Naive B cell (primary cell): ENCODE measurements around the gene PFKFB2. TPM values are rescaled to one million over a fixed set of nuclear protein-coding genes. Genes with fewer than 3 reads are reported as not detected.

Experiments
- ATAC-seq, 2 donors: fragments of 150-1000 bp; cut with Tn5 transposase; 2 replicates each; pipeline ENCODE4 v1.10.0; 2021; ENCODE audit warnings: low read depth in 2 of 2, mild to moderate bottlenecking in 2 of 2, moderate library complexity in 2 of 2
- DNase-seq: peaks from one replicate; pipeline ENCODE4 v3.0.0; 2022
- H3K27ac Mint-ChIP-seq, 6 donors: one replicate each; pipeline ENCODE4 v1.8.0; 2020 to 2022; ENCODE audit warnings: mild to moderate bottlenecking in 6 of 6, mixed read lengths in 6 of 6, moderate library complexity in 5 of 6, inconsistent platforms in 2 of 6
- H3K27me3 Mint-ChIP-seq, 3 donors: one replicate each; pipeline ENCODE4 v1.8.0; 2021 to 2022; ENCODE audit warnings: mixed read lengths in 3 of 3, mild to moderate bottlenecking in 1 of 3
- H3K36me3 Mint-ChIP-seq, 2 donors: one replicate each; pipeline ENCODE4 v1.8.0; 2020 to 2022; ENCODE audit warnings: mixed read lengths in 2 of 2, inconsistent platforms in 1 of 2, mild to moderate bottlenecking in 1 of 2
- H3K4me1 Mint-ChIP-seq, 3 donors: one replicate each; pipeline ENCODE4 v1.8.0; 2020 to 2022; ENCODE audit warnings: mixed read lengths in 3 of 3, inconsistent platforms in 1 of 3, mild to moderate bottlenecking in 1 of 3, moderate library complexity in 1 of 3
- H3K4me3 Mint-ChIP-seq, 8 donors: one replicate each; pipeline ENCODE4 v1.8.0; 2020 to 2022; ENCODE audit warnings: mild to moderate bottlenecking in 8 of 8, mixed read lengths in 8 of 8, moderate library complexity in 8 of 8, inconsistent platforms in 2 of 8
- H3K9me3 Mint-ChIP-seq, 7 donors: one replicate each; pipeline ENCODE4 v1.8.0; 2020 to 2022; ENCODE audit warnings: mixed read lengths in 7 of 7, mild to moderate bottlenecking in 5 of 7, inconsistent platforms in 2 of 7, moderate library complexity in 1 of 7
- polyA plus RNA-seq, 6 donors: library from polyadenylated mRNA; unstranded; fragments of 300-500 nt; fragmentation: Illumina TruSeq; gene quantifications; one replicate each; pipeline ENCODE4 v1.2.3, GENCODE V29; 2021; ENCODE audit warnings: low read depth in 6 of 6

PFKFB2 gene
- polyA plus RNA-seq, 6 donors from 2014 or later, result 2.5 to 8.2 (median 6.1) TPM

- Mint-ChIP-seq H3K27me3 (peaks cover 0 to 10% (median 0%) of the 10 kb centered on the region in 3 donors), H3K27ac (no peak overlapping the region), H3K4me3 (no peak overlapping the region), H3K36me3 (peaks cover 0 to 4% of the 10 kb centered on the region in 2 donors), H3K4me1 (peaks cover 0 to 12% (median 11%) of the 10 kb centered on the region in 3 donors), H3K9me3 (no peaks in the 10 kb centered on the region)
- no peak for DNase-seq
- no peak for ATAC-seq
These were observed 28.0 kb downstream of the PFKFB2 start for GRCh38 chr1:207081088-207081487.

DNA sequence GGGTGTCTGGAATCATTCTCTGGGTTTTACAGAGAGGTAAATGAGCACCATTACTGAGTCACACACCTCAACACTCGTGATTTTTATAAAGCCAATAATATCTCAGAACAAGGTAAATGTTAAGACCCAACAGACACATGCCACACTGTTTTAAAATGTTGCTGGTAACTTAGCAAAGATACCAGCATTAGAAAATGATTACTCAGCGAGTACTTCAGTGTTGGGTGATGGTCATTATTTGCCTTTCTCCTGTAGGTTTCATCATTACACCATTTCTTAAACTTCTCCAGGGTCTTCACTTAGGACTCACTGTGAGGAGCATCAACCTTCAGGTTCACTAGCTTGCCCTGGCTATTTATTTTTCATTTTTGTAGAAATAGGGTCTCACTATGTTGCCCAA, 28.7 kb downstream of the PFKFB2 start:
- Mint-ChIP-seq H3K4me1 (peaks cover 0 to 12% (median 11%) of the 10 kb centered on the region in 3 donors), H3K36me3 (peaks cover 0 to 4% of the 10 kb centered on the region in 2 donors), H3K9me3 (no peaks in the 10 kb centered on the region), H3K27me3 (peaks cover 0 to 10% (median 0%) of the 10 kb centered on the region in 3 donors), H3K4me3 (no peak overlapping the region), H3K27ac (no peak overlapping the region)
- no peak for DNase-seq
- no peak for ATAC-seq

DNA sequence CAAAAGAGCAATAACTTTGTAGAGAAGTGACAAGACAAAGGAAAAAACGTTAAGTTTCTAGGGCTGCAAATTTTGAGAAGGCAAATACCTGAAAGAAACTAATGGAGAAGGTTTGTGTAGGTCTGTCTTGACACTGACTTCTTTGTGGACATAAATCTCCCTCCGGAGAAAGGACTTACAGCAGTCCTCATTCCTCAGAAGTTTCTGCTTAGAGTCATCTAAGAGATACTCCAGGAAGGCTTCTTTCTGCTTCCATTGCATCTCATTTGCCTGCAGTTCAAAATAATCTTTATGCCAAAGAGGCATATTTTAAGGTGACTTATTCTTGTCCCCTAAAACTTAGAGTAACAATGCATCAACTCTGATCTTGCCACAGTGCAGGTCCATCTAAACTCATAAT, 31.2 kb downstream of the PFKFB2 start:
- no peak overlapping the region for H3K27ac Mint-ChIP-seq
- DNase-seq, result no peak
- peaks cover 0 to 10% (median 0%) of the 10 kb centered on the region in 3 donors for H3K27me3 Mint-ChIP-seq
- peaks cover 1 to 20% (median 19%) of the 10 kb centered on the region in 3 donors for H3K4me1 Mint-ChIP-seq
- peaks cover 0 to 4% of the 10 kb centered on the region in 2 donors for H3K36me3 Mint-ChIP-seq
- no peak overlapping the region for H3K4me3 Mint-ChIP-seq
- H3K9me3 Mint-ChIP-seq, result no peaks in the 10 kb centered on the region
- no peak for ATAC-seq

DNA sequence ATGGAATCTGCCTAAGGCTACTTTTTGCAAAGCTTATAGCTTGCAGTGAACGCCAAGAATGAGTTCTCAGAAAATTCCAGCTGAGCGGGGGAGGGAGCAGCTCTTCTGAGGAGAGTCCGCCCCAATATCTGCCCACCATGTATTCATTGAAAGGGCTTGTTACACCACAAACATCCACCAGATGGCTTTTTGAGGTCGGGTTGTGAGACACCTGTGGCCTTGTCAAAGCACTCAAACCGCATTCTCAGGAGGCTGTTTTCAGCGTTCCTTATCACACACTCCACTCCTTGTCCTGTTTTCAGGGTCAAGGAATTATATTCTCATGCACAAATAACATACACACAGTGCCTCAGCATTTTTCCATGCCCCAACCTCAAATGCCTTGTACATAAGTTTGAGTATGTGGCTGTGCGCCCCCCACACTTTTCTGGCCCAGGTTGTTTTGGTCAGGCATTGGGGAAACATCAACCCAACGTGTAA, 31.7 kb downstream of the PFKFB2 start:
- Mint-ChIP-seq H3K4me3 (no peak overlapping the region), H3K4me1 (peaks cover 6 to 25% (median 24%) of the 10 kb centered on the region in 3 donors), H3K9me3 (no peaks in the 10 kb centered on the region), H3K27me3 (peaks cover 0 to 10% (median 0%) of the 10 kb centered on the region in 3 donors), H3K27ac (peak overlapping the region in 3 of 6 donors; percentile 43 to 74 (median 68)), H3K36me3 (peaks cover 0 to 4% of the 10 kb centered on the region in 2 donors)
- ATAC-seq (peak; percentile 76 to 80), DNase-seq (peak; percentile 61)

GRCh38 chr1:207085887-207086286, 32.8 kb downstream of the PFKFB2 start:
- H3K4me1 Mint-ChIP-seq, result peaks cover 6 to 29% (median 27%) of the 10 kb centered on the region in 3 donors
- peaks cover 0 to 4% of the 10 kb centered on the region in 2 donors for H3K36me3 Mint-ChIP-seq

GRCh38 chr1:207088161-207088560, 35.1 kb downstream of the PFKFB2 start:
- Mint-ChIP-seq H3K4me3 (peak overlapping the region in 1 of 8 donors; percentile 13), H3K27ac (no peak overlapping the region)

More at GRCh38 chr1:207085887-207086286, 32.8 kb downstream of the PFKFB2 start:
- H3K9me3 Mint-ChIP-seq, result no peaks in the 10 kb centered on the region
- ATAC-seq, result no peak
- H3K27ac Mint-ChIP-seq, result peak overlapping the region in 1 of 6 donors; percentile 14
- H3K27me3 Mint-ChIP-seq, result peaks cover 0 to 10% (median 0%) of the 10 kb centered on the region in 3 donors
- H3K4me3 Mint-ChIP-seq, result peak overlapping the region in 2 of 8 donors; percentile 22 to 35
- no peak for DNase-seq

DNA sequence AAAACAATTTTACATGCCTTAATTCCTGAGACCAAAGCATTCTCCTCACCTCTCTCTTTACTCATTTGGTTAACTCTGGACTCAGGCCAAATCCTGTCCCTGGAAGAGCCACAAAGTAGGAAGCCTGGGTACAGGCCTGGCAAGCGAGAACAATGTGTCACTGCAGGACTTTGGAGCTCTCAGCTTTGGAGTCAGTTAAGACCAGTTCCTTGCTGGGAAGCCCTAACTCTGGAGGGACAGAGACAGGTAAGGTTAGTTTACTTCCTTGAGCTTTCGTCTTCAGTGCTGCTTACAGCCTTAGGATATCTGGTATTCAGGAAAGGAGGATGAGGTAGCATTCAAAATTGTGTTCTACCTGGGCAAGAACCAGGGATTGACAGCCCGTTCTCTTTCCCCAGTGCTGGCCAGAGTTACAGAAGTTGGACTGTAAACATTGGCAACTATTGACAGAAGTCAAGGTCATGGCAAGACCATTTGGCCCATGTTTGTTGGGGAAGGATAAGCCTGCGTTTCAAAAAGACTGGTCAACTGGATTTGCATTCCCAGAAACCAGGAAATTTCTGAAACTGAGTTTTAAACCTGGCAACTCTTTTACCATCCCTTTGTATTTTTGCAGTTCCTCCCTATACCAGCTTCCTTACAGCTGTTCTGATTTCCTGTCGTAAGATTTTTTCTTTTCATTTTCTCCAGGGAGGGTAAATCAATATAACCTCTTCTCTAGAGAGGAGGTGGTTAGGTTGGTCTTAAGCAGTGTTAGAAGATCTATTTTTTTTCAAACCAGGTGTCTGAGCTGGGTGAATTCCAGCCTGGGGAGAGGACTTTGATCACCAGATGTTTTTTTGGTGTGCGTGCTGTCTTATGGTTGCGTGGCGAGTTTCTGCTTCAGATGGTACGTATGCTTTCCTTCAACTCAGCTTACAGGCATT, 35.9 kb downstream of the PFKFB2 start, which contains the start of gene C4BPB:
Gene C4BPB, plus strand, starts transcription at position 160 of the 926 bp plus-strand sequence. Its CDS starts 672 bp downstream, at position 832.
- peaks cover 6 to 29% (median 29%) of the 10 kb centered on the region in 3 donors for H3K4me1 Mint-ChIP-seq
- H3K9me3 Mint-ChIP-seq, result no peaks in the 10 kb centered on the region
- ATAC-seq (peak; percentile 78 to 84), DNase-seq (peak; percentile 19)
- peak within 1 kb of the TSS; percentile 5 to 95 (median 78) for H3K27ac Mint-ChIP-seq
- peak within 1 kb of the TSS; percentile 60 to 89 (median 82) for H3K4me3 Mint-ChIP-seq
- peaks cover 0 to 5% (median 0%) of the 10 kb centered on the region in 3 donors for H3K27me3 Mint-ChIP-seq
- H3K36me3 Mint-ChIP-seq, result no peaks in the 10 kb centered on the region

More at GRCh38 chr1:207088161-207088560, 35.1 kb downstream of the PFKFB2 start:
- Mint-ChIP-seq H3K4me1 (peaks cover 6 to 29% (median 29%) of the 10 kb centered on the region in 3 donors), H3K9me3 (no peaks in the 10 kb centered on the region), H3K27me3 (peaks cover 0 to 10% (median 0%) of the 10 kb centered on the region in 3 donors), H3K36me3 (no peaks in the 10 kb centered on the region)
- ATAC-seq (no peak), DNase-seq (no peak)

DNA sequence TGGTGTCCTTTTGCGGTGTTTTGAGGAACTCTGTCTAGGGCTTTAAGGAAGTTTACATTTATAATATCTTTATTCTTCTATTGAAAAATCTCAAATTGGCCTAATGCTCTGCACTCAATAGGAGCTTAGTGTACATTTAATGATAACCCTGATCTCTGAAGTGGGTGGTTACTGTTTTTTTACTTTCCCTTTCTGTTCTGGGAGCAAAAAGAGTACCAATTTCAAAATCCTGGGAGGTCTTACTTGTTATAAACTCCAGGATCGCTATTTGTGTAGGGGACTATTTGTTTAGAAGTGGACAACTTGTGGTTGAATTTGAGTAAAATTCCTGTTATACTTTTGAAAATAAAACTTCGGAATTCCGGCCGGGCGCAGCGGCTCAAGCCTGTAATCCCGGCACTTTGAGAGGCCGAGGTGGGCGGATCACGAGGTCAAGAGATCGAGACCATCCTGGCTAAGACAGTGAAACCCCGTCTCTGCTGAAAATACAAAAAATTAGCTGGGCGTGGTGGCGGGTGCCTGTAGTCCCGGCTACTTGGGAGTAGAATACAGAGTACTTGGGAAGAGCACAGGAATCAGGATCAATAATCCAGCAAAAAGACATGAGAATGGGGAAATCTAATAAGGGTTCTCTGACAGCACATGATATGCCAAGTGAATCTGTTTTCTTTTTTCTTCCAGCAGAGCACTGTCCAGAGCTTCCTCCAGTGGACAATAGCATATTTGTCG, 36.7 kb downstream of the PFKFB2 start:
- H3K9me3 Mint-ChIP-seq, result no peaks in the 10 kb centered on the region
- DNase-seq (peak; percentile 6), ATAC-seq (peak in 1 of 2 donors; percentile 49)
- H3K4me1 Mint-ChIP-seq, result peaks cover 6 to 24% (median 24%) of the 10 kb centered on the region in 3 donors
- H3K27me3 Mint-ChIP-seq, result peaks cover 0 to under 1% (median 0%) of the 10 kb centered on the region in 3 donors
- peak overlapping the region in 5 of 6 donors; percentile 60 to 95 (median 78) for H3K27ac Mint-ChIP-seq
- no peaks in the 10 kb centered on the region for H3K36me3 Mint-ChIP-seq
- H3K4me3 Mint-ChIP-seq, result peak overlapping the region; percentile 60 to 89 (median 82)

GRCh38 chr1:207091200-207091908, 38.3 kb downstream of the PFKFB2 start:
- Mint-ChIP-seq H3K4me1 (peaks cover 6 to 18% (median 17%) of the 10 kb centered on the region in 3 donors), H3K36me3 (no peaks in the 10 kb centered on the region), H3K27ac (peak overlapping the region in 1 of 6 donors; percentile 57), H3K27me3 (peaks cover 0 to 13% (median 0%) of the 10 kb centered on the region in 3 donors), H3K4me3 (no peak overlapping the region), H3K9me3 (no peaks in the 10 kb centered on the region)
- ATAC-seq, result no peak
- no peak for DNase-seq

DNA sequence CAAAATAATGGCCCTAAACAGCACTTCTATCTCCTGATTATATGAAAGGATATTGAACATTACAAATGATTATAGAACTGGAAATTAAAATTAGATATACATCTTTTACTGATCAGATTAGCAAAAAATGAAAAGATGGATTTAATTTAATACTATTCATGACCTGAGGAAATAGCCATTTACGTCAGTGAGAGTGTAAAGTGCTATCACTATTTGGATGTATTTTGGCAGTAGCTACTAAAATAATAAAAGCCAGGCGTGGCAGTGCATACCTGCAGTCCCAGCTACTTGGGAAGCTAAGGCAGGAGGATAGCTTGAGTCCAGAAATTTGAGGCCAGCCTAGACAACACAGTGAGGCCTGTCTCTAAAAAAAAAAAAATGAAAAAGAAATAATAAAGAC, 40.9 kb downstream of the PFKFB2 start:
- Mint-ChIP-seq H3K27ac (no peak overlapping the region), H3K4me1 (peaks cover 6 to 12% (median 12%) of the 10 kb centered on the region in 3 donors), H3K27me3 (peaks cover 0 to 13% (median 0%) of the 10 kb centered on the region in 3 donors), H3K36me3 (no peaks in the 10 kb centered on the region), H3K4me3 (no peak overlapping the region), H3K9me3 (no peaks in the 10 kb centered on the region)
- ATAC-seq (no peak), DNase-seq (no peak)

DNA sequence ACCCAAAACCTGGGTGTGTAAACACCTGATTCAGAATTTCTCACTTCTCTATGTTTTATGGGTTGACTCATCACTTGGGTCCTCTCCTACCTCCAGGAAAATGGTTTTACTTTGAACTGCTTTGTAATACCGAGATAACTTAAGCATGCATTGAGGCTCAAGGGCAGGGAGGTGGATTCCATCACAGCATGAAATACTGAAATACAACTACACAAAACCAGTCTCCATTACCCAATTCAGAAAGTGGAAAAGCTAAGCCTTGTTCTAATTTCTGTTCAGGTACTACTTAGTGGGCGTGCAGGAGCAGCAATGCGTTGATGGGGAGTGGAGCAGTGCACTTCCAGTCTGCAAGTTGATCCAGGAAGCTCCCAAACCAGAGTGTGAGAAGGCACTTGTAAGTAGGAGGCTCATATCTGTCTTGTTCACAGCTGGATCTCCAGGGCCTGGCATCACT, 44.8 kb downstream of the PFKFB2 start:
- ATAC-seq (no peak), DNase-seq (no peak)
- Mint-ChIP-seq H3K27me3 (peaks cover 12 to 29% (median 13%) of the 10 kb centered on the region in 3 donors), H3K4me3 (no peak overlapping the region), H3K4me1 (no peaks in the 10 kb centered on the region), H3K9me3 (peaks cover 0 to 2% (median 0%) of the 10 kb centered on the region in 7 donors), H3K27ac (peak overlapping the region in 1 of 6 donors; percentile 7), H3K36me3 (no peaks in the 10 kb centered on the region)

DNA sequence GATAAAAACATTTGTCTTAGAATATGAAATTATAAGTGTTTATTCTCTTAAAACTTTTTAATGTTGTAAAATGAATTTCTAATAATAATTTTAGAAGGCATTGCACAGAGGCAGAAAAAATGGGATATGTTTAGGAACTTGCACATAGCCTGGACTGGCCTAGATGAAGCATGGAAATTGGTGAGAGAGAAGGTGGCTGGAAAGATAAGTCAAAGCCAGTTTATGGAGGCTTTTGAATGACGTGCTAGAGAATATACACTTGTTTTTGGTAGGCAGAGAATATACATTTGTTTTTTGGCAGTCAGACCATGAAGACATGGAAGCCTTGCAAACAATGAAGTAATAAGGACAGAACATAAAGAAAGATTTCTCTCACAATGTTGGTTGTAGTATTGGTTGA, 48.6 kb downstream of the PFKFB2 start:
- no peaks in the 10 kb centered on the region for H3K4me1 Mint-ChIP-seq
- peaks cover 14 to 20% (median 18%) of the 10 kb centered on the region in 3 donors for H3K27me3 Mint-ChIP-seq
- H3K36me3 Mint-ChIP-seq, result no peaks in the 10 kb centered on the region
- no peak for ATAC-seq
- no peak overlapping the region for H3K27ac Mint-ChIP-seq
- no peak for DNase-seq
- no peak overlapping the region for H3K4me3 Mint-ChIP-seq
- peaks cover 0 to 2% (median 0%) of the 10 kb centered on the region in 7 donors for H3K9me3 Mint-ChIP-seq
